ENCODE data around the gene CASP9.
"Not testable (repeated sequence)": the region's sequence is repeated elsewhere in the genome, so short reads cannot be mapped to it uniquely, and the experiment has no call there.

Gene CASP9

DNA sequence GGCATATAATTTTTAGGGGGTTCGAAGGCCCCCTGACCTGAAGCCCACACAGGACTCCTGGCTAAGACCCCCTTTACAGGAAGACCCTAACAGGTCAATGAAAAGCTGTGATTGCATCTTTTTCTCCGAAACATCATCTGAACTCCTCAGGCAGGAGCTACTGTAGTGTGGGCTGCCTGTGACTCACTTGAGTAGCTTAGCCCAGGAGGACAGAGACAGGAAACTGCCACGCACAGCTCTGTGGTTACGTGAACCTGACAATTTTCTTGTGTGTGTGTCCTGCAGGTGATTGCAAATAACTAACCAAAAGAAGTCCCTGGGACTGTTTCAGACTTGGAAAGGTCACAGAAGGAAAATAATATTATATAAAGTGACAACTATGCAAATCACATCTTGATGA, 33.0 kb downstream of the CASP9 start:
- H3K9ac ChIP-seq (ENCODE audit: low read depth, low read length); H3K27me3 ChIP-seq (ENCODE audit: control insufficient read depth, insufficient read depth, low read length); H3K9me3 ChIP-seq (ENCODE audit: control insufficient read depth, insufficient read depth, low read length); H3K4me3 ChIP-seq (ENCODE audit: low read depth, low read length); H3K4me1 ChIP-seq (ENCODE audit: control insufficient read depth, insufficient read depth, low read length); H3K36me3 ChIP-seq (ENCODE audit: control insufficient read depth, insufficient read depth, low read length): not testable (repeated sequence)

DNA sequence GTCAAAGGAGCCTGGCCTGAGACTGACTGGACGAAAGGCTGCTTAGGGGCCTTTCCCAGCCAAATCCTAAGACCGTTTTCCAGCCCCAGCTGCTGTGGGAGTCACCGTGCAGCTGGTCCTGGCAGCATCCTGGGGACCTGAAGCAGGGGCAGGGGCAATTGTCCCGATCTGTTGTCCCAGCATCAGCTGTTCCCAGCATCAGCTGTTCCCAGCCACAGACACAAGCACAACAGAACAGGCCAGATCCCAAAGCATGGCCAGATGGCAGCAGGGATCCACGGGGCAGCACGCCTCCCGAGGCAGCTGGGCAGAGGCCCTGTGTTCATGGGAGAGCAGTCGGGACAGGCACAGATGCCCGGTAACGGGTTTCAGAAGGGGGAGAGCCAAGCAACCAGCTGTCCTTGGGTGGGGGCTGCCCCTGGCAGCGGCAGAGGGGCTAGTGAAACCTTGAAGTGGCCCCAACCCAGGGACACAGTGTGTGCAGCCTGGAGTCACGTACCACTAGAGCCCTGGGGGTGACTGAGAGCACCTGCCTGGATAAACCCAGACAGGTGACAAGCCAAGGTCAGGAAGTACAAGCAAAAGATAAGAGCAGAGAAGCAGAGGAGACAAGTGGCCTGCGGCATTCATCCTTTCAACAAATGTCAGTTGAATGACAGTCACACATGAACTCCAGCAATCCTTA, 34.8 kb downstream of the CASP9 start:
- H3K4me3 ChIP-seq (ENCODE audit: low read depth, low read length) = no peak overlapping the region
- no peaks in the 10 kb centered on the region for H3K27me3 ChIP-seq (ENCODE audit: control insufficient read depth, insufficient read depth, low read length)
- H3K4me1 ChIP-seq (ENCODE audit: control insufficient read depth, insufficient read depth, low read length) = no peaks in the 10 kb centered on the region
- no peaks in the 10 kb centered on the region for H3K9me3 ChIP-seq (ENCODE audit: control insufficient read depth, insufficient read depth, low read length)
- H3K36me3 ChIP-seq (ENCODE audit: control insufficient read depth, insufficient read depth, low read length) = peaks cover 9% of the 10 kb centered on the region
- no peak overlapping the region for H3K9ac ChIP-seq (ENCODE audit: low read depth, low read length)

DNA sequence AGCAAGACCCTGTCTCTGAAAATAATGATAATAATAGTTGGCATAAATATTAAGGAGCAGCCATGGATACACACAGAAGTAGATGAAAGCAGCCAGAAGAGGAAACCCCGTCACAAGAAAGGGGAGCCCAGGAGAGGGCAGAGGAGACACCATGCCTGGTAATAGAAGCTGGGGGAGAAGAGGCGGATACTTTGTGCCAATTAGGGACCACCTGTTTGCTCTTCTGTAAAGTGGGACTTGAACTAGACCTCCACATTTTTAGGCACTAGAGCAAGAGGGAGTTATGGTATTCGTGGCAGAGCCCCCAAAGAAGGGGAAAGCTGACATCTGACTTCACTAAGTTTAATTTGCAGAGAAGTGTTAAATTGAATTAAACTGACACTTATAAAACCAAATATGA, 35.6 kb downstream of the CASP9 start:
- H3K9ac ChIP-seq (ENCODE audit: low read depth, low read length) = no peak overlapping the region
- H3K9me3 ChIP-seq (ENCODE audit: control insufficient read depth, insufficient read depth, low read length) = no peaks in the 10 kb centered on the region
- H3K4me1 ChIP-seq (ENCODE audit: control insufficient read depth, insufficient read depth, low read length) = no peaks in the 10 kb centered on the region
- no peak overlapping the region for H3K4me3 ChIP-seq (ENCODE audit: low read depth, low read length)
- peaks cover 5% of the 10 kb centered on the region for H3K36me3 ChIP-seq (ENCODE audit: control insufficient read depth, insufficient read depth, low read length)
- H3K27me3 ChIP-seq (ENCODE audit: control insufficient read depth, insufficient read depth, low read length) = no peaks in the 10 kb centered on the region

DNA sequence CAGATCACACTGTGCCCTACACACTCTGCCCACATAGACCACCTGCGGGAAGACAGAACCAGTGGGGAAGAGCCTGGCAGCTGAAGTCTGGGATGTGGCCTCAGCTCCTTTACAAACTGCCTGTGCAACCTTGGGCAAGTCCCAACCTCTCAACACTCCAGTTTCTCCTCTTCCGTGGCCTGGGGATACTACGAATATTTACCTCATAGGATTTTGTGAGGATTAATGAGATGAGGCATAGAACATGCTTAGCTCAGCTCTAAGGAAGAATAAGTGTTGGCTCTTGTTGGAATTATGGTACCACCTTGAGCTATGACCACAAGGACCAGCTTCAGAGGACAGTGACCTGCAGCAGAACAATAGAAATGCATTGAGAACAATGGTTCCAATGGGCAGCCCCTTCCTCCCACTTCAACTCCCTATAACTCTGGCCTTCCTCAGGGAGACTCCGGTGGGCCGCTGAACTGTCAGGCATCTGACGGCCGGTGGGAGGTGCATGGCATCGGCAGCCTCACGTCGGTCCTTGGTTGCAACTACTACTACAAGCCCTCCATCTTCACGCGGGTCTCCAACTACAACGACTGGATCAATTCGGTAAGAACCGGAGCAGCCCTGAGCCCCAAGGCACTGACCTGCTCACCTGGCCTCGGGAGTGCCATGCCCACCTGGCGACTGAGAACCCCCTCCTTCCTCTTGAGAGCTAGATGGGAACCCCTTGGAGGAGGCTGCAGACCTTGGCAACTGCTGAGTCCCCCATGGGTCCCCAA, 37.0 kb downstream of the CASP9 start:
- H3K4me3 ChIP-seq (ENCODE audit: low read depth, low read length); H3K9ac ChIP-seq (ENCODE audit: low read depth, low read length); H3K4me1 ChIP-seq (ENCODE audit: control insufficient read depth, insufficient read depth, low read length); H3K27me3 ChIP-seq (ENCODE audit: control insufficient read depth, insufficient read depth, low read length); H3K9me3 ChIP-seq (ENCODE audit: control insufficient read depth, insufficient read depth, low read length); H3K36me3 ChIP-seq (ENCODE audit: control insufficient read depth, insufficient read depth, low read length): not testable (repeated sequence)

DNA sequence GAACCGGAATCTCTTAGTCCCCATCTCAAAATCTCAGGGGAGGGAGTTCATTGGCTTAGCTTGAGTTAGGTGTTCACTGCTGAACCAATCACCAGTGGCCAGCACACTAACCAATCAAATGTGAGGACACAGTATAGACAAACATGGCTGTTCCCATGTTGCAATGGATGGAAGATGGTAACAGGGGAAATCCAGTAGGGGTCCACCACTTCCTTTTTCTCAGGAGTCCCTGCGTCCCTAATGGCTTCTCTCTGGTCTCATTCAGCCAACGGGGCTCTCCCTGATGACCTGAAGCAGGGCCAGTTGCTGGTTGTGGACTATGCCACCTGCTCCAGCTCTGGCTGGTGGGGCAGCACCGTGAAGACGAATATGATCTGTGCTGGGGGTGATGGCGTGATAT, 38.4 kb downstream of the CASP9 start:
- no peaks in the 10 kb centered on the region for H3K27me3 ChIP-seq (ENCODE audit: control insufficient read depth, insufficient read depth, low read length)
- H3K36me3 ChIP-seq (ENCODE audit: control insufficient read depth, insufficient read depth, low read length) = no peaks in the 10 kb centered on the region
- no peaks in the 10 kb centered on the region for H3K9me3 ChIP-seq (ENCODE audit: control insufficient read depth, insufficient read depth, low read length)
- H3K4me3 ChIP-seq (ENCODE audit: low read depth, low read length) = no peak overlapping the region
- H3K9ac ChIP-seq (ENCODE audit: low read depth, low read length) = no peak overlapping the region
- no peaks in the 10 kb centered on the region for H3K4me1 ChIP-seq (ENCODE audit: control insufficient read depth, insufficient read depth, low read length)

DNA sequence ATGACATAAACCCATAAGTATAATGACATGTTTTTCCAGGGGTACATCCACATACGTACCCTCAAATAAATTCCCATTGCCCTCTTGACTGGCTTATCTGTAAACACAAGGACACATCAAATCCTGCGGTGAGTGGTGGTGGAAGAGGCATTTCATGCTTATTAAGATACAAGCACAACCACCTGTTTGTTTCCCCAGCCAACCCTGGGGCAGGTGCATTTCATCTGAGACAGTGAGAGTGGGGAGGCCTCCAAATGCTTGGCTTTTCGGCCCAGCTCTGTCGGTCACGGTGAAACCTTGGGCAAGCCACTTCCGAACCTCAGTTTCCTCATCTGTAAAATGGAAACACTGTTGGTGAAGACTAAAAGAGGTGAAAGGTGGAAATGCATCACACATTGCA, 39.6 kb downstream of the CASP9 start:
- not testable (repeated sequence) for H3K36me3 ChIP-seq (ENCODE audit: control insufficient read depth, insufficient read depth, low read length); H3K4me1 ChIP-seq (ENCODE audit: control insufficient read depth, insufficient read depth, low read length); H3K4me3 ChIP-seq (ENCODE audit: low read depth, low read length)

DNA sequence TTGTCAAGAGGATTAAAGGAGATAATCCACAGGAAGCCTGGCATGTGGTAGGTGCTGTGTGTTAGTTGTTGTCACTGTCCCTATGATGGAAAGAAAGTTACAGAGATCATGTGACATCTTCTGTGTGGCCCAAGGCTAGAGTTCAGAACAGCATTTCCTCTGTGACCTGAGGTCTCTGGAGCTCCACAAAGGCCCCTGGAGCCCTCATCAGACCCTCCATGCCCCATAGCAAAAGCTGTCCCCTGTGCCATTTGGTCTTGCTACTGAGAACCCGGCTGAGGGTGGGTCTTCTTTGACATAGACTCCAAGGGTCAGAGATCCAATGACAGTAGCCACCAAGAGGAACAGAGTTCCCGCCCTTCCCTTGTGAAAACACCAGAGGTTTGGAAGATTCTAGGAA, 40.0 kb downstream of the CASP9 start:
- Histone ChIP-seq H3K9ac (ENCODE audit: low read depth, low read length) (no peak overlapping the region), H3K9me3 (ENCODE audit: control insufficient read depth, insufficient read depth, low read length) (no peaks in the 10 kb centered on the region), H3K4me1 (ENCODE audit: control insufficient read depth, insufficient read depth, low read length) (no peaks in the 10 kb centered on the region), H3K4me3 (ENCODE audit: low read depth, low read length) (no peak overlapping the region), H3K36me3 (ENCODE audit: control insufficient read depth, insufficient read depth, low read length) (no peaks in the 10 kb centered on the region), H3K27me3 (ENCODE audit: control insufficient read depth, insufficient read depth, low read length) (no peaks in the 10 kb centered on the region)

More for the DNA sequence above, 39.6 kb downstream of the CASP9 start:
- H3K9me3 ChIP-seq (ENCODE audit: control insufficient read depth, insufficient read depth, low read length); H3K9ac ChIP-seq (ENCODE audit: low read depth, low read length); H3K27me3 ChIP-seq (ENCODE audit: control insufficient read depth, insufficient read depth, low read length): not testable (repeated sequence)

DNA sequence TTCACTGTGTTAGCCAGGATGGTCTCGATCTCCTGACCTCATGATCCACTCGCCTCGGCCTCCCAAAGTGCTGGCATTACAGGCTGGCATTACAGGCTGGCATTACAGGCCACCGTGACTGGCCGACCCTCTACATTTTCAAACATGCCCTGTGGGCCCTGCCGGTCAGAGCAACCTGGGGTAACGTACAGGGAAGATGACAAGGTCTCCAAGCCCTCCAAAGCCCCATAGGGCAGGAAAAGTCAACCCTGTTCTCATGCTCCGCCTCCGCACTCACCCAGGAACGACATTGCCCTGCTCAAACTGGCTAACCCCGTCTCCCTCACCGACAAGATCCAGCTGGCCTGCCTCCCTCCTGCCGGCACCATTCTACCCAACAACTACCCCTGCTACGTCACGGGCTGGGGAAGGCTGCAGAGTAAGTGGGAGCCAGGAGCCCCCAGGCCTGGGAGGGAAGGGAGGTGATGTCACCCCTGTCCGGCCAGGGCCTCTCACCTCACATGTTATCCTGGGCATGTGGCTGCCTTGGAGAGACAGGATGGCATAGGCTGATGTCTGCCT, 41.0 kb downstream of the CASP9 start:
- H3K36me3 ChIP-seq (ENCODE audit: control insufficient read depth, insufficient read depth, low read length); H3K4me1 ChIP-seq (ENCODE audit: control insufficient read depth, insufficient read depth, low read length); H3K4me3 ChIP-seq (ENCODE audit: low read depth, low read length); H3K9ac ChIP-seq (ENCODE audit: low read depth, low read length); H3K27me3 ChIP-seq (ENCODE audit: control insufficient read depth, insufficient read depth, low read length); H3K9me3 ChIP-seq (ENCODE audit: control insufficient read depth, insufficient read depth, low read length): not testable (repeated sequence)

DNA sequence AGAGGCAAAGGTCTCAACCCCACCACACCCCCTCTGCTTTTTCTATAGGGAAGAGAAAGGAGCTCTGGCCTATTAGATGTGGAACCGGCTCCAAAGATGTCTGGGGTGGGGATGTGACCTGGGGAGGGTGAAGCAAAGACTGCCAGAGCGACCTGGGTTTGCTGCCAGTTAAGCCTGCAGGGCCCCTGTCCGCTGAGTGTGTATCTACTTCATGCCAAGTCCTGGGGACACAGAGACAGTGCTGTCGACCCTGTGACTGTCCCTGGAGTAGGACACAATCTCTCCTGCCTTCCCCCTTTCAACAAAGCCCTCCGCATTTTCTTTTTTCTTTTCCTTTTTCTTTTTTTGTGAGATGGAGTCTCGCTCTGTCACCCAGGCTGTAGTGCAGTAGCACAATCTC, 41.6 kb downstream of the CASP9 start:
- H3K9me3 ChIP-seq (ENCODE audit: control insufficient read depth, insufficient read depth, low read length); H3K4me3 ChIP-seq (ENCODE audit: low read depth, low read length); H3K4me1 ChIP-seq (ENCODE audit: control insufficient read depth, insufficient read depth, low read length); H3K27me3 ChIP-seq (ENCODE audit: control insufficient read depth, insufficient read depth, low read length); H3K36me3 ChIP-seq (ENCODE audit: control insufficient read depth, insufficient read depth, low read length); H3K9ac ChIP-seq (ENCODE audit: low read depth, low read length): not testable (repeated sequence)

DNA sequence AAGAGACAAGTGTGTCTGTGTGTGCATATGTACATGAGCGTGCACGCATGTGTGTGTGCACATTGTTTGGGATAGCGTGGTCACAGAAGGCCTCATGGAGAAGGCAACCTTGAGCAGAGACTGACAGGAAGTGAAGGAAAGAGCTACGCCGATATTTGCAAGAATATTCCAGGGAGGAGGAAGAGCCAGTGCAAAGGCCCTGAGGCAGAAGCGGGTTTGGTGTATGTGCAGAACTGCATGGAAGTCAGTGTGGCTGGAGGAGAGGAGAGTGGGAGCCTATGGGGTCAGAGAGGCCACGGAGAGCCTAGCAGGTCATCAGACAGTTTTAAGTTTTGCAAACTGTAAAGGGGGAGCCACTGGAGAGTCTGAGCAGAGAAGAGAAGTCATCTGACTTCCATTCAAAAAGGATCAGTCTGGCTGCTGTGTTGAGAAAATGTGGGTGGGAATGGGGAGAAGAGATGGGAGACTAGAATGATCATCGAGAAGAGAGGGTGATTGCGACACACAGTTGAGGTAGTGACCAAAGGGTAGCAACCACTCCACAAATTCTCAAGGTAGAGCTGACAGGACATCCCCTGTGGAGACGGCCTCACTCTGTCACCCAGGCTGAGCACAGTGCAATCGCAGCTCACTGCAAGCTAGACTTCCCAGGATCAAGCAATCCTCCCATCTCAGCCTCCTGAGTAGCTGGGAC, 44.2 kb downstream of the CASP9 start:
- Histone ChIP-seq H3K9ac (ENCODE audit: low read depth, low read length) (no peak overlapping the region), H3K9me3 (ENCODE audit: control insufficient read depth, insufficient read depth, low read length) (no peaks in the 10 kb centered on the region), H3K27me3 (ENCODE audit: control insufficient read depth, insufficient read depth, low read length) (no peaks in the 10 kb centered on the region), H3K36me3 (ENCODE audit: control insufficient read depth, insufficient read depth, low read length) (no peaks in the 10 kb centered on the region), H3K4me3 (ENCODE audit: low read depth, low read length) (no peak overlapping the region), H3K4me1 (ENCODE audit: control insufficient read depth, insufficient read depth, low read length) (no peaks in the 10 kb centered on the region)

DNA sequence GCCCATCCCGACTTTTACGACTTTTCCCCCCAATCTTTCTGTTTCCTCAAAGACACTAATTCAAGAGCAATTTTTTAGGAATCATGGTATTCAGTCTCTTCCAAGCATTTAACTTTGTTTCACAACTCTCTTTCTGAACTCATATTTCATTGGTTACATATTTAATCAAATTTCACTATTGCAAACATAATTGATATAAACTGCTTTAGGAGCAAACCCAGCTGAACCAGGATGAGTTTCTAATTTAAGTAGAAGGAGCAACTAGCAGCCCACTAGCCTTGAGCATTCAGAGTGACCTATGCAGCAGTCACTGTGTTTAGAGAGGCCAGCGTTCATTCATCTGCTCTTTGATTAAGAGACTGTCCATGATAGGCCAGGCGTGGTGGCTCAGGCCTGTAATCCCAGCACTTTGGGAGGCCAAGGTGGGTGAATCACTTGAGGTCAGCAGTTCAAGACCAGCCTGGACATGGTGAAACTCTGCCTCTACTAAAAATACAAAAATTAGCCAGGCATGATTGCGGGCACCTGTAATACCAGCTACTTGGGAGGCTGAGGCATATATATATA, 46.3 kb downstream of the CASP9 start:
- Histone ChIP-seq H3K9ac (ENCODE audit: low read depth, low read length) (no peak overlapping the region), H3K27me3 (ENCODE audit: control insufficient read depth, insufficient read depth, low read length) (no peaks in the 10 kb centered on the region), H3K9me3 (ENCODE audit: control insufficient read depth, insufficient read depth, low read length) (no peaks in the 10 kb centered on the region), H3K36me3 (ENCODE audit: control insufficient read depth, insufficient read depth, low read length) (no peaks in the 10 kb centered on the region), H3K4me1 (ENCODE audit: control insufficient read depth, insufficient read depth, low read length) (no peaks in the 10 kb centered on the region), H3K4me3 (ENCODE audit: low read depth, low read length) (no peak overlapping the region)

Measured in iPS-15b (cell line).